SK-N-DZ (cell line): ENCODE data around the gene FBXO9.
"Not testable (repeated sequence)": the region's sequence is repeated elsewhere in the genome, so short reads cannot be mapped to it uniquely, and the experiment has no call there.

Experiments used
- DNase-seq: peaks from one replicate; pipeline ENCODE4 v3.0.0-alpha.2; 2015; ENCODE audit warnings: low spot score

Gene FBXO9

GRCh38 chr6:53045891-53046673 is 19.1 kb upstream of the FBXO9 start:
- DNase-seq, result no peak

DNA sequence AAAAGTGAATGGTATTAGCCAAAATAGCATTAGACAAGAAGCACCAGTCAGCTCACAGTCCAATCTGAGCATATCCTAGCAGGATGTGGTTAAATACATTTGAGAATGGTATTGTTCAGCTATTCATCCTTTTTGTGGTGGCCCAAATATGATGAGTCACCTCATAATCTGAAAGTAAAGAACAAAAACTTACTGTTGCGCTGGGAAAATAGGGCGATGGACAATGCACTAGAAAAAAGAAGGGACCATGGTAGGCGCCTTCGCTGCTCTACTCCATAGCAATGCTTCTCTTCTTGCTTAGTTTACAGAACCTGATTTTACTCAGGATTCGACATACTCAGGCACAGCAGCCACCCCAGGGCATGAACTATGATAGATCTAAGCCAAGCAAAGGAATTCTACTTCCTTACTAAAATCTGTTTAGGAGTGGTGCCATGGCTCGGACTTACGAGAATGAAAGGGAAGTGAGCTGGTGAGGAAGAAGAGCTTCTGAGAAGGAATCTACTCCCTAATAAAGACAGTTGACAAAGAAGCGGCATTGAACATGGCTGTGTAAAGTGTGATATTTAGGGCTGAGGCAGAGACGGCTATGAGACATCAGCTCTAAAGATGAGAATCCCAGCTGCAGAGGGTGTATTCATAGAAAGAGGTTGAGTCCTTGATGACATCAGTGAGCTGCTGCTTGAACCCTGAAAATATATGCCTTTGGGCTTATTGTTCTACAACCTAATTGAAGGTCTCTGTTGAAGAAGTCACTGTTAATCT is 16.6 kb upstream of the FBXO9 start:
- no peak for DNase-seq

DNA sequence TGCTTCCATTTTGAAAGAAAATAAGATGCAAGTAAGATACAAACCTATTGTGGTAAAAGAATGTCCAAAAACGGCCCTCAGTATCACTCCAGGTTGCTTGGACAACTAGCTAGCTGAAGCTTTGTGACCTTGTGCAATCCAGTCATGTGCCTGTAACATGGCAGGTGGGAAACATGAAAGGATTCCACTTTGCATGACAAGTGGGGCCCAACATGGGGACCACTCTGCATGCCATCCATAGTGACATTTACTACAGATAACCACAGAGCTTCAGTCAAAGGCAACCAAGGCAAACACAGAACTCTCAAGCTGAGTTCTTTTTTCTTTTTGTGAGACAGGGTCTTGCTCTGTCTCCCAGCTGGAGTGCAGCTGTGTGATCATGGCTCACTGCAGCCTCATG is 15.8 kb upstream of the FBXO9 start:
- no peak for DNase-seq

DNA sequence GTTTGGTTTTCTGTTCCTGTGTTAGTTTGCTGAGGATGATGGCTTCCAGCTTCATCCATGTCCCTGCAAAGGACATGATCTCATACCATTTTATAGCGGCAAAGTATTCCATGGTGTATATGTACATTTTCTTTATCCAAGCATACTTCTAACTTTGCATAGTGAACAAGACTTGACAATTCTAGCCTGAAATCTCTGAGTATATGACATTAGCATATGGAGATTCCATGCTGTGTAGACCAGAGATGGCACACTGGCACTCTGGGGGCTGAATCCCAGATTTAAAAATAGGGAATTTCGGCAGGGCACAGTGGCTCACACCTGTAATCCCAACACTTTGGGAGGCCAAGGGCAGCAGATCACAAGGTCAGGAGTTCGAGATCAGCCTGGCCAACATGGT is 13.1 kb upstream of the FBXO9 start:
- DNase-seq, result not testable (repeated sequence)

- no peak for DNase-seq
Measured at GRCh38 chr6:53054532-53054931, 10.7 kb upstream of the FBXO9 start.

GRCh38 chr6:53055873-53056272 is 9.3 kb upstream of the FBXO9 start:
- no peak for DNase-seq

DNA sequence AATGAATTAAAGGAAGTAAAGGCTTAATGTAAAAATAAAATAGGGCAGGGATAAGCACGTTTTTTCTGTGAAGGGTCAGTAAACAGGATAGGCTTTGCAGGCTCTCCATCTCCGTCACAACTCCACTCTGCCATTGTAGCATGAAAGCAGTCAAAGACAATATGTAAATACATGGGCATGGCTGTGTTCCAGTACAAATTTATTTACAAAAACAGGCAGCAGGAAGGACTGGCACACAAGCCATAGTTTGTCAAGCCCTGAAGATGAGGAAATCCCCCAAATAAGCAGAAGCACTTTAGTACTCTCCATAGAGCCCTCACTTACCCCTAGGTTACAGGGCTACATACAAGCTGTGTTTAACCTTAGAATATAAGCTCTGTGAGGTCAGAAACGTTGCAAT is 8.9 kb upstream of the FBXO9 start:
- no peak for DNase-seq

DNA sequence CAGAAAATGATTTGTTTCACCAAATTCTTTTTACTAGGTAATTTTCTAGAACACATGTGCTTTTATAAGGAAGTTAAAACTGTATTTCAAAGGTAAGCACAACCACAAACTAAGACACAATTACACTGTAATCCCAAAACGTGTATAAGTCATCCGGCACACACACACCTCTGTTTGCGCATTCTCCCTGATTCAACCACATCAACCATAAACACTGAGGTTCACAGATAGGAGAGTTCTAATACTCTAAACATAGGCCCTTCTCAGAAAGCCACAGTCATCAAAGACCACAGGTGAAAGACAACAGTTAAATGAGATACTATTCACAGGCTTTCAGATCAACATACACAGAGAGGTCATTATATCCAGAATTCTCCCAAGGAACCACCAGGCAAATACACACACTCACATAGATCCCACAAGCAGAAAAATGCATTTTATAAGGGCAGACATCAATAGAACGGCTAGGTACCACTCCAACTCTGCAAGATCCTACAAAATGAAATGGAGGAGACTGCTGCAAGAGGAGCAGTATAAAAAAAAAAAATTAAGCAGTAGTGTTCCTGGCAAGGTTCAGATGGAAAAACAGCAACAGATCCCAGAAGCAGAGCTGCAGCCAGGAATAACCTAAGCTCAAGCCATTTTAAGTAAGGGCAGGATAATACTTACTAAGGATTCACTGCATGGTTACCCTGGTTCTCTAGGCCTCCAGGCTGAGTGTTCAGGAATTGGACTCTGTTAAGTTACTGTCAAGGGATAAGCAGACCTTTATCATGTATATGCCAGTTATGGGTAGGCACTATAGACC is 6.6 kb upstream of the FBXO9 start:
- DNase-seq, result no peak

GRCh38 chr6:53059648-53060589 is 5.3 kb upstream of the FBXO9 start:
- no peak for DNase-seq

DNA sequence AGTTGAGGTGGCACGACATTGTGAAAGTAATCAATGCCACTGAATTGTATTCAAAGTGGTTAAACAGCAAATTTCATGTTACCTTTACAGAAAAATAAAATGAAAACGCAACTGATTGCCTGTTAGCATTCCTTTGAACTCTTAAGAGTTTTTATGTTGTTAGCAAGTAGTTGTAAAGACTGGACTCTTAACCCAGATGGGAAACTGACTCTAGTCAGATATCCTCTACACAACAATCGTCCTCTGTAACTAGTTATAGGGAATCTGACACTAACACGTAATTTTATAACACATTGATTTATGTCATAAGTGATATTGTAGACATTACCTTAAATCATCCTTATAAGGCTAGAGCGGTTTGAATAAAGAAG is 3.0 kb upstream of the FBXO9 start:
- no peak for DNase-seq

GRCh38 chr6:53064255-53064654 is 949 bp upstream of the FBXO9 start:
- DNase-seq, result not testable (repeated sequence)

GRCh38 chr6:53064726-53065265 is 408 bp upstream of the FBXO9 start:
- peak; percentile 96 for DNase-seq

GRCh38 chr6:53066077-53066417 is 843 bp downstream of the FBXO9 start:
- DNase-seq, result peak; percentile 49

DNA sequence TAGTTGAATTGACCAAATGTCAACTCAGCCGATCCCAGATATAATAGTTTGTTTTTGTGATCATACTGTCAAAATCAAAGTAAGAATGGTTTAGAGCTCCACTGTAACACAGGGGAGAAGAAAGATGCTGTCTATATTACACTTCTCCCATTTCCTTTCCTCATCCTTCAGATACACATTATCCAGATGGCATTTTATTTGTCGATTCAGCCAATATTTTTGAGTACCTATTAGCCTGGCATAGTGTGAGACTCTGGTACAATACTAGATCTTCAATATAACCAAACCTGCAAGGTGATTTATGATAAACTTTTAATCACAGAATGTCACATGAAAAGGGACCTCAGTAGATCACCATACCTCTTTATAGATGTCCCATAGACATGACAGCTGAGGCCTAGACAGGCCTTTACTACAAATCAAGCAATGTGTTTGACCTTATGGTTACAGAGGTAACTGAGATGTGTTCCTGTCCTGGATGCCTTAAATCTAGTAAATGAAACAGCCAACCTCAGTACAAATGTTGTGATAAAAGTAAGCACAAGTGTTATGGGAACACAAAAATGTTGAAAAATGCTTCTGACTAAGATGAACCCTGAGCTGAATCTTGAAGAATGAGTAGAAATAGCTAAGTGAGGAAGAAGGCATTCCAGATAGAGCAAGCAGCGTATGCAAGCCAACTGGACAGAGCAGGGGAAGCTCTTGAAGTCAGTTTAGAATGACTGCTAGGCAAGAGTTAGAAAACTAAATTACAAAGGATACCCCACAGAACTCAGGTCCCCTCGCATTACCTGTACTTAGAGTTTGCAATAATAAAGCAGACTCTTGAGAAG is 1.9 kb downstream of the FBXO9 start:
- no peak for DNase-seq

- DNase-seq, result no peak
Measured at GRCh38 chr6:53067849-53068361, 2.7 kb downstream of the FBXO9 start.

DNA sequence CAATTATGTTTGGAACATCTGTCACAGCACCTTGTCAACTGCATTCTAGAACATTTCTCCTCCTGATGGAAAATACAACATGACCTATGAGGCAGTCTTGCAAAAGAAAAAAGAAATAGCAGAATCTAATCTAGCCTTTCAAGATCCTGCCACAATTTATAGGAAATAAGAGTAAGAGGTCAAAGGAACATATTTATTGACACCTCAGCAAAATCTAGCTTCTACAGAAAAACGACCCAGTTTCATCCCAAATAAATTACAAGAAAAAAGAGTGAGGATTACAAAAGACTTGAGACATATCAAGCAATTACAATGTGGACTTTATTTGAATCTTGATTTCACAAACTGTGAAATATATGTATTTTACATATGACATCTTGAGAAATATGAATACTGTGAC is 4.2 kb downstream of the FBXO9 start:
- DNase-seq, result no peak

DNA sequence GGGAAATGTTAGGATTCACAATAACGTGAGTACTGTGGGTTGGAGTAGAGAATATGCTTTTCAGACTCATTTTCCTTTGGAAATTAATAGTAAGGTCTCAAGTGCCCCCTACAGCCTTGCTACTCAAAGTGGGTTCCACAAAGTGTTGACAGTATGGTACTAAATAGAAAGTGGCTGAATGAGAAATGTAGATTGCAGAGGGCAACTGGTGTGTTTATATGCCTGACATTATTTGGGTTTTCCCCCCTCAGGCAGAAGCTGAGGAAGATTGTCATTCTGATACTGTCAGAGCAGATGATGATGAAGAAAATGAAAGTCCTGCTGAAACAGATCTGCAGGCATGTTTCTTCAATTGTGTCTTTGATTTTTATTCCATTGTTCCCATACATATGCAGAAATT is 5.6 kb downstream of the FBXO9 start:
- DNase-seq, result no peak

DNA sequence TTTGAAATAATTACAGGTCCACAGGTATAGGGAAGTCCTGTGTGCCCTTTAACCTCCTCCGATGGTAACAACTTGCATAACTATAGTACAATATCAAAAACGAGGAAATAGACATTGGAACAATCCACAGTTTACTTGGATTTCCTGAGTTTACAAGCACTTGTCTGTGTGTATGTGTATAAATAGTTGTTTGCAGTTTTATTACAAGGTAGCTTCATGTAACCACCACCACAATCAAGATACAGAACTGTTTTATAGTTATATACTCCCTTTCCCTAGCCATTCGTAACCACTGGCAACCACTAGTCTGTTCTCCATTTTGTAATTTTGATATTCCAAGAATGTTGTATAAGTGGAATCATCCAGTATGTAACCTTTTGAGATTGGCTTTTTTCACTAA is 9.1 kb downstream of the FBXO9 start:
- no peak for DNase-seq

DNA sequence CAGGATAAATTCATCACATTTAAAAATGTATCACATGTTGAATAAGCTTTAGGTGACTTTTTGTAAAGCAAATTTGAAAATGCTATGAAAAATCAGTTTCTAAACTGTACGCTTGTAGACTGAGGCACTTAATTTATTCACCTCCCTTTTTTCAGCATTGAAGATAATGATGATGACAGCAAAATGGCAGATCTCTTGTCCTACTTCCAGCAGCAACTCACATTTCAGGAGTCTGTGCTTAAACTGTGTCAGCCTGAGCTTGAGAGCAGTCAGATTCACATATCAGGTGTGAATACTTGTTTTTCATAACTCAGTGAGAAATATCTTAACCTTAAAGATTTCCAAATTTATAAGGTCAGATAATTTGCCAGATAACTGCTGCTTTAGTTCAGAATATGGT is 15.6 kb downstream of the FBXO9 start:
- no peak for DNase-seq

GRCh38 chr6:53086302-53086701 is 21.1 kb downstream of the FBXO9 start:
- no peak for DNase-seq
